Sciatic nerve (tissue), 2 donors: ENCODE measurements around the gene SH3BP4. TPM values are rescaled to one million over a fixed set of nuclear protein-coding genes. Genes with fewer than 3 reads are reported as not detected.
A peak's percentile ranks its signal among the peaks of the same experiment; 100 is the strongest.

ENCODE experiments used
- ATAC-seq: fragments of 200-7000 bp; cut with Tn5 transposase; one replicate; pipeline ENCODE4 v1.9.1; 2020; ENCODE audit warnings: mild to moderate bottlenecking, moderate library complexity
- DNase-seq: peaks from one replicate; pipeline ENCODE4 v3.0.0-alpha.2; 2020; ENCODE audit warnings: low spot score
- intact Hi-C: fragments of 100-400 bp; cut with DNase I; formaldehyde crosslinking; loops from one replicate; pipeline ENCODE4 v1.14.2; 2022
- total RNA-seq: library from RNA; stranded (reverse); fragmentation: NEBNext Ultra II Directional; extraction: Animal tissue kit (Norgen Biotek cat#: 25700); gene quantifications from one replicate; pipeline ENCODE4 v1.2.1, GENCODE V29; 2021
- donor health status: DM: no; HTN: no; CAD: no.
- donor health status: DM: no; HTN: no; CAD: no.

Gene SH3BP4
- total RNA-seq, 1 donor from 2014 or later: 26.7 TPM

- DNase-seq: peak; percentile 10
- intact Hi-C loops: no loop called here
- peak; percentile 29 for ATAC-seq
These were observed 12.2 kb downstream of the SH3BP4 start for GRCh38 chr2:234963773-234964615.

GRCh38 chr2:234964631-234965461 lies 13.0 kb downstream of the SH3BP4 start:
- ATAC-seq (no peak), DNase-seq (peak; percentile 53)
- intact Hi-C loops: no loop called here

- peak; percentile 1 for DNase-seq
- intact Hi-C loops: no loop called here
- ATAC-seq: no peak
These were observed 14.5 kb downstream of the SH3BP4 start for GRCh38 chr2:234966340-234966739.

GRCh38 chr2:234967201-234967869 lies 15.5 kb downstream of the SH3BP4 start:
- no peak for ATAC-seq
- intact Hi-C loops: no loop called here
- DNase-seq: no peak

GRCh38 chr2:234967870-234968208 lies 16.0 kb downstream of the SH3BP4 start:
- intact Hi-C loops: no loop called here
- ATAC-seq: no peak
- no peak for DNase-seq

- intact Hi-C loops: no loop called here
These were observed 17.0 kb downstream of the SH3BP4 start for GRCh38 chr2:234968631-234969305.

GRCh38 chr2:234969306-234970098 lies 17.7 kb downstream of the SH3BP4 start:
- intact Hi-C loops: no loop called here
- no peak for DNase-seq
- peak; percentile 74 for ATAC-seq

More at GRCh38 chr2:234968631-234969305, 17.0 kb downstream of the SH3BP4 start:
- ATAC-seq: peak; percentile 7
- no peak for DNase-seq

GRCh38 chr2:234970099-234970440 lies 18.3 kb downstream of the SH3BP4 start:
- ATAC-seq (no peak), DNase-seq (no peak)
- intact Hi-C loops: no loop called here

- intact Hi-C loops: no loop called here
- ATAC-seq (peak; percentile 56), DNase-seq (no peak)
These were observed 18.7 kb downstream of the SH3BP4 start for GRCh38 chr2:234970477-234970882.

GRCh38 chr2:234971496-234971895 lies 19.7 kb downstream of the SH3BP4 start:
- intact Hi-C loops: no loop called here
- ATAC-seq (no peak), DNase-seq (no peak)

GRCh38 chr2:234973008-234973407 lies 21.2 kb downstream of the SH3BP4 start:
- intact Hi-C loops: no loop called here
- no peak for ATAC-seq
- DNase-seq: no peak

- intact Hi-C loops: no loop called here
- ATAC-seq (no peak), DNase-seq (no peak)
These were observed 22.9 kb downstream of the SH3BP4 start for GRCh38 chr2:234974501-234975385.

- no peak for ATAC-seq
These were observed 23.8 kb downstream of the SH3BP4 start for GRCh38 chr2:234975611-234976010.

GRCh38 chr2:234976479-234977227 lies 24.8 kb downstream of the SH3BP4 start:
- no peak for ATAC-seq
- no peak for DNase-seq
- intact Hi-C loops: no loop called here

More at GRCh38 chr2:234975611-234976010, 23.8 kb downstream of the SH3BP4 start:
- intact Hi-C loops: no loop called here
- DNase-seq: no peak

GRCh38 chr2:234977228-234977679 lies 25.4 kb downstream of the SH3BP4 start:
- intact Hi-C loops: no loop called here
- ATAC-seq (no peak), DNase-seq (no peak)

- no peak for DNase-seq
- intact Hi-C loops: no loop called here
- no peak for ATAC-seq
These were observed 26.8 kb downstream of the SH3BP4 start for GRCh38 chr2:234978466-234979203.
